ENCODE results near the gene PTPRR.

PTPRR gene

GRCh38 chr12:70605976-70606375 is 314.6 kb downstream of the PTPRR start:
- no peak for DNase-seq (ENCODE audit: low spot score)

- DNase-seq (ENCODE audit: low spot score): no peak
These were observed 315.9 kb downstream of the PTPRR start for GRCh38 chr12:70604662-70605061.

- no peak for DNase-seq (ENCODE audit: low spot score)
These were observed 317.5 kb downstream of the PTPRR start for GRCh38 chr12:70603044-70603443.

GRCh38 chr12:70598467-70599193 is 321.9 kb downstream of the PTPRR start:
- DNase-seq (ENCODE audit: low spot score): peak; percentile 76

GRCh38 chr12:70592664-70593063 is 327.9 kb downstream of the PTPRR start:
- no peak for DNase-seq (ENCODE audit: low spot score)

- no peak for DNase-seq (ENCODE audit: low spot score)
These were observed 329.9 kb downstream of the PTPRR start for GRCh38 chr12:70590549-70591226.

GRCh38 chr12:70590051-70590450 is 330.5 kb downstream of the PTPRR start:
- DNase-seq (ENCODE audit: low spot score): peak; percentile 68
